RWPE1 (cell line): Measurements from ENCODE around the gene OTUD4.

Experiments used
- CTCF ChIA-PET: fragments of 350-600 bp; sonication (Branson Sonifier 250); formaldehyde crosslinking; extraction: SDS; loops from one replicate; lab custom pipeline; 2021; lab: Yijun Ruan, JAX
- POLR2A ChIA-PET: fragments of 400-600 bp; formaldehyde crosslinking; extraction: SDS; loops from one replicate; lab custom pipeline; 2020; ENCODE audit warnings: antibody characterized with exemption; ENCODE audit not compliant: low non-redundant PET; lab: Yijun Ruan, JAX
- DNase-seq: peaks from one replicate; pipeline ENCODE4 v3.0.0; 2012; ENCODE audit warnings: low spot score
- H3K27ac ChIP-seq: fragments of 450-650 bp; 2 replicates; pipeline ENCODE4 v1.5.1; 2017
- TF ChIP-seq, protein P1 (sequence below): fragments of 450-650 bp; conservative IDR thresholded peaks from 2 replicates; pipeline ENCODE4 v1.5.1; 2017; ENCODE audit warnings: low read depth, mild to moderate bottlenecking

OTUD4 gene

DNA sequence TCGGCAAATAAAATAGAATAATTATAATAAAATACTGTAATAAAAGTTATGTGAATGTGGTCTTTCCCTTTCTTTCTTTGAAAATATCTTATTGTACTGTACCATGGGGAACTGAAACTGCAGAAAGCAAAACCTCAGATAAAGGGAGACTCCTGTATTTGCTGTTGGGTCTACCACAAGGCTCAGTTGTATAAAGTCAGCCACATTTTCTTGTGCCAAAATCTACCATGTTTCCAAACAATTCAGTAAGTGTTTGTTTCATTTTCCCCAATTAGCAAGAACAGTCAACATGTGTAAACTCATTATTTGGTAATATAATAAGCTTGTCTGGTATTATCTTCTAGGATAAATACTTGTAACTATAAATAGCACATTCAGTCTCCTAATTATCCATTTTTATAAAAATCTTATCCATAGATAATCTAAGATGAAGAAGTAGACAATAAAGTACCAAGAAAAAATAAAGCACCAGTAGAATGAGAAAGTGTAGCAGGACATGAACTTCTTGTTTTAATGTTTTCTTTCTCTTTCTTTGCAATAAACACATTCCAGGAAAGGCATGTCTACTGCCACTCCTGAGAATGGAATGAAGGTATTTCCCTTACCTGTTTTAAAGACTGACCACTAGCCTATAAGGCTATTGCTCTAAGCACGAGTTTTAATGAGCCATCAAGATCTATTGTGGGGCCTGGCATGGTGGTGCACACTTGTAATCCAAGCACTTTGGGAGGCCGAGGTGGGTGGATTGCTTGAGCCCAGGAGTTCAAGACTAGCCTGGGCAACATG is 15.0 kb upstream of the OTUD4 start:
- DNase-seq = peak; percentile 51
- POLR2A ChIA-PET = no interaction called here
- CTCF ChIA-PET = no interaction called here
- no peak overlapping the region for H3K27ac ChIP-seq
- TF ChIP-seq, protein P1, sequence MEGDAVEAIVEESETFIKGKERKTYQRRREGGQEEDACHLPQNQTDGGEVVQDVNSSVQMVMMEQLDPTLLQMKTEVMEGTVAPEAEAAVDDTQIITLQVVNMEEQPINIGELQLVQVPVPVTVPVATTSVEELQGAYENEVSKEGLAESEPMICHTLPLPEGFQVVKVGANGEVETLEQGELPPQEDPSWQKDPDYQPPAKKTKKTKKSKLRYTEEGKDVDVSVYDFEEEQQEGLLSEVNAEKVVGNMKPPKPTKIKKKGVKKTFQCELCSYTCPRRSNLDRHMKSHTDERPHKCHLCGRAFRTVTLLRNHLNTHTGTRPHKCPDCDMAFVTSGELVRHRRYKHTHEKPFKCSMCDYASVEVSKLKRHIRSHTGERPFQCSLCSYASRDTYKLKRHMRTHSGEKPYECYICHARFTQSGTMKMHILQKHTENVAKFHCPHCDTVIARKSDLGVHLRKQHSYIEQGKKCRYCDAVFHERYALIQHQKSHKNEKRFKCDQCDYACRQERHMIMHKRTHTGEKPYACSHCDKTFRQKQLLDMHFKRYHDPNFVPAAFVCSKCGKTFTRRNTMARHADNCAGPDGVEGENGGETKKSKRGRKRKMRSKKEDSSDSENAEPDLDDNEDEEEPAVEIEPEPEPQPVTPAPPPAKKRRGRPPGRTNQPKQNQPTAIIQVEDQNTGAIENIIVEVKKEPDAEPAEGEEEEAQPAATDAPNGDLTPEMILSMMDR = no peak

DNA sequence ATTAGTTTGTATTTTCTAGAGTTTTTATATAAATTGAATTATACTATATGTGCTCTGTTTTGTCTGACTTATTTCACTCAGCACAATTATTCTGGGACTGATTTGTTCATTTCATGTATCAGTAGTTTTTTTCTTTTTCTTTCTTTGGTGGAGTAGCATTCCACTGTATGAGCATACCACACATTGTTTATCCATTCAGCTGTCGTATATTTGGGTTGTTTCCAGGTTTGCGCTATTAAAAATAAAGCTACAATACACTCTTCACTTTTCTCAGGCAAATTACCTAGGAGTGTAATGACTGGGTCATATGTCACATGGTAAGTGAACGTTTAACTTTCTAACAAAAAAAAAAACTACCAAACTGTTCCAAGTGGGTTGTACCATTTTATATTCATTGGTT is 9.6 kb upstream of the OTUD4 start:
- no peak overlapping the region for H3K27ac ChIP-seq
- CTCF ChIA-PET = no interaction called here
- TF ChIP-seq, protein P1 = no peak
- POLR2A ChIA-PET = no interaction called here
- no peak for DNase-seq

DNA sequence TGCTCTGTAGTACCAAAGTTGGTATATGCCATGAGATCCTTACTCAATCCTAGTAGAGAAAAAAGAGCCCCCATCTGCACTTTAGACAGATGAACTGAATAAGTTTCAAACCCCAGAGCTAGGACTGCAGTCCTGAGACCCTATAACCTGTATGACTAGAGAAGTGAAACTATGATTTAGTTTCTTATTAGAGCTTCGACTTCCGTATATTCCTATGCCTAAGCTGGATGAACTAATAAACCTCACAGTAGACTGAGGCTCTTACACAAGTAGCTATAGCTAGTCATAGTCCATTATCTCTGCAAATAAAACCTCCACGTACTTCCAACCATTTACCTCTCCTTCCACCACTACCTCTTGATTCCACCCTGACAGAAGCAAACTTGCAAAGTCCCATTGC is 6.3 kb upstream of the OTUD4 start:
- no peak overlapping the region for H3K27ac ChIP-seq
- ChIA-PET POLR2A (no interaction called here), CTCF (no interaction called here)
- DNase-seq = no peak
- TF ChIP-seq, protein P1 = no peak

- ChIA-PET CTCF (no interaction called here), POLR2A (no interaction called here)
- no peak overlapping the region for H3K27ac ChIP-seq
- DNase-seq = no peak
- TF ChIP-seq, protein P1 = no peak
Observed at GRCh38 chr4:145183581-145183980, 3.2 kb upstream of the OTUD4 start.

DNA sequence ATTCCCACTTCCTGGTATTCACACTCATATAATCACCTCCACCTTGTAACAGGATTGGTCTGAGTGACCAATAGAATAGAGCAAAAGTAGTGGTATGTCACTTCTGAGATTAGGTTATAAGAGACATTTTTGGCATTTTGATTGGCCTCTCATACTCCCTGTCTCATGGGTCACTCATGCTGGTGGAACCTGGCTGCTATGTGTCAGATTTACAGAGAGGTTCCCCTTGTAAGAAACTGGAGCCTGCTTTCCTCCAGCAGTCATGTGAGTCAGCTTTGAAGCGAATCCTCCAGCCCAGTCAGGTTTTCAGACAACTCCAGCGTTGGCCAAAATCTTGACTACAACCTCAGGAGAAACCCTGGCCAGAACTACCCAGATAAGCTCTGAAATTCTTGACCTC is 2.6 kb upstream of the OTUD4 start:
- POLR2A ChIA-PET = no interaction called here
- no peak overlapping the region for H3K27ac ChIP-seq
- TF ChIP-seq, protein P1 = no peak
- no peak for DNase-seq
- CTCF ChIA-PET = no interaction called here

GRCh38 chr4:145182222-145182621 is 1.8 kb upstream of the OTUD4 start:
- TF ChIP-seq, protein P1 = no peak
- POLR2A ChIA-PET = no interaction called here
- CTCF ChIA-PET = interaction anchor here (0.6 kb wide), 1 partner anchor 382 kb away, joined by 3 read pairs; no protein-coding TSS in a partner anchor
- H3K27ac ChIP-seq = no peak overlapping the region
- no peak for DNase-seq
